ENCODE results near the gene GPR37L1.

GPR37L1 gene

DNA sequence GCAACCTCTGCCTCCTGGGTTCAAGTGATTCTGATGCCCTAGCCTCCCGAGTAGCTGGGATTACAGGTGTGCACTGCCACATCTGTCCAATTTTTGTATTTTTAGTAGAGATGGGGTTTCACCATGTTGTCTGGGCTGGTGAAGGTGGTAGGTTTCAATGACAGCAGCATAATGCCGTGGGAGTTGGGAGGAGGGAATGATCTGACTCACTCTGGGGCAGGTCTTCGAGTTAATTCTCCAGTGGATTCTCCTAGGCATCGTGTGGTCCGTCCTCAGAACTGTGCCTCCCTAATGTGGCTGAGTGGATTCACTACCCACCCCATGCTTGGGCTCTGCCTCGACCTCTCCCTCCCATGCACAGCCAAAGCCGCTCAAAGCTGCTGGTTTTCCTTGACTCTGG is 1.7 kb upstream of the GPR37L1 start:
- H3K79me2 ChIP-seq (ENCODE audit: insufficient read depth, low read depth) = no peaks in the 10 kb centered on the region
- H3K4me2 ChIP-seq = no peak overlapping the region
- H3K4me3 ChIP-seq (IDR thresholded peaks at IDR 0.05; ENCODE audit: insufficient read depth, low read depth, low read length) = no peak overlapping the region
- peaks cover 12% of the 10 kb centered on the region; the same call in 1 of the 2 replicates for H3K27me3 ChIP-seq (ENCODE audit: insufficient read depth, low read depth)
- H3K36me3 ChIP-seq (ENCODE audit: insufficient read depth) = no peaks in the 10 kb centered on the region
- no peak overlapping the region for H3K9ac ChIP-seq
- H3K27ac ChIP-seq = no peak overlapping the region
- no peak for TF ChIP-seq CTCF (conservative IDR thresholded peaks at IDR 0.05; ENCODE audit: low read depth, low read length)
- no peak overlapping the region for H2AFZ ChIP-seq (ENCODE audit: low read depth)
- H3K4me1 ChIP-seq (ENCODE audit: low read depth, poor library complexity, severe bottlenecking) = peaks cover 4% of the 10 kb centered on the region
- H4K20me1 ChIP-seq (ENCODE audit: insufficient read depth) = no peaks in the 10 kb centered on the region

DNA sequence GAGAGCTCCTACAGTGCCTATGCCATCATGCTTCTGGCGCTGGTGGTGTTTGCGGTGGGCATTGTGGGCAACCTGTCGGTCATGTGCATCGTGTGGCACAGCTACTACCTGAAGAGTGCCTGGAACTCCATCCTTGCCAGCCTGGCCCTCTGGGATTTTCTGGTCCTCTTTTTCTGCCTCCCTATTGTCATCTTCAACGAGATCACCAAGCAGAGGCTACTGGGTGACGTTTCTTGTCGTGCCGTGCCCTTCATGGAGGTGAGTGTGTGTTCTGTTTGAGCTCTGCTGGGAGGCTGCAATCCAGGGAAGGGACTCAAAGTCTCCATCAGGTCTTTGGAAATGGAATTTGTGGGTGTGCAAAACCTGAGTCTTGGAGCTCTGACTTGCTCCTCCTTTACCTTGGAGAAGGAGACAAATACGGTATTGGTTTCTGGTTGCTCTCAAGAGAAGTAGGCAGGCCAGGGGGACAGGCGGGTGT is 658 bp downstream of the GPR37L1 start:
- Histone ChIP-seq H2AFZ (ENCODE audit: low read depth) (no peak overlapping the region), H3K27ac (no peak overlapping the region), H3K79me2 (ENCODE audit: insufficient read depth, low read depth) (no peaks in the 10 kb centered on the region), H3K4me3 (IDR thresholded peaks at IDR 0.05; ENCODE audit: insufficient read depth, low read depth, low read length) (no peak overlapping the region), H3K27me3 (ENCODE audit: insufficient read depth, low read depth) (peaks cover 12% of the 10 kb centered on the region; the same call in 1 of the 2 replicates), H4K20me1 (ENCODE audit: insufficient read depth) (no peaks in the 10 kb centered on the region), H3K4me1 (ENCODE audit: low read depth, poor library complexity, severe bottlenecking) (peaks cover 4% of the 10 kb centered on the region), H3K9ac (no peak overlapping the region), H3K4me2 (no peak overlapping the region), H3K36me3 (ENCODE audit: insufficient read depth) (no peaks in the 10 kb centered on the region)
- TF ChIP-seq CTCF (conservative IDR thresholded peaks at IDR 0.05; ENCODE audit: low read depth, low read length) = no peak

DNA sequence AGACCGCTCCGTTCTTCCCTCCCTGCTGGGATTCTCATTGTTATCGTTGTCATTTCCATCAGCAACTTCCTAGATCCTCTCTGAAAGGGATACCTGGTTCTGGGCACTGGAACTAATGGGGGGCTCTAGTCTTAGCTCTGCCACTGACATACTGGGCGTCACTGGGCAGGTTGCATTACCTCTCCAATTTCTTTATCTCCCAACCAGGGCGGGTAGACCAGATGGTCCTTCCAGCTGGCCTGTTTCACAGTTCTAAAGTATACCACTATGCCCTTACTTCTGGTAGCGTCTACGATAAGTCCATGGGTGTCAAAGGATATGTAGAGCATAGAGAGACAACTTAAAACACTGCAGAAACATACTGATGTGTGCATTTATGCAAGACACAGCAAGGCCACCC is 1.4 kb downstream of the GPR37L1 start:
- H4K20me1 ChIP-seq (ENCODE audit: insufficient read depth) = no peaks in the 10 kb centered on the region
- no peaks in the 10 kb centered on the region for H3K36me3 ChIP-seq (ENCODE audit: insufficient read depth)
- peaks cover 12% of the 10 kb centered on the region for H3K27me3 ChIP-seq (ENCODE audit: insufficient read depth, low read depth)
- no peak overlapping the region for H3K9ac ChIP-seq
- TF ChIP-seq CTCF (conservative IDR thresholded peaks at IDR 0.05; ENCODE audit: low read depth, low read length) = no peak
- H3K79me2 ChIP-seq (ENCODE audit: insufficient read depth, low read depth) = no peaks in the 10 kb centered on the region
- no peaks in the 10 kb centered on the region for H3K4me1 ChIP-seq (ENCODE audit: low read depth, poor library complexity, severe bottlenecking)
- H2AFZ ChIP-seq (ENCODE audit: low read depth) = no peak overlapping the region
- no peak overlapping the region for H3K27ac ChIP-seq
- H3K4me3 ChIP-seq (IDR thresholded peaks at IDR 0.05; ENCODE audit: insufficient read depth, low read depth, low read length) = no peak overlapping the region
- no peak overlapping the region for H3K4me2 ChIP-seq

DNA sequence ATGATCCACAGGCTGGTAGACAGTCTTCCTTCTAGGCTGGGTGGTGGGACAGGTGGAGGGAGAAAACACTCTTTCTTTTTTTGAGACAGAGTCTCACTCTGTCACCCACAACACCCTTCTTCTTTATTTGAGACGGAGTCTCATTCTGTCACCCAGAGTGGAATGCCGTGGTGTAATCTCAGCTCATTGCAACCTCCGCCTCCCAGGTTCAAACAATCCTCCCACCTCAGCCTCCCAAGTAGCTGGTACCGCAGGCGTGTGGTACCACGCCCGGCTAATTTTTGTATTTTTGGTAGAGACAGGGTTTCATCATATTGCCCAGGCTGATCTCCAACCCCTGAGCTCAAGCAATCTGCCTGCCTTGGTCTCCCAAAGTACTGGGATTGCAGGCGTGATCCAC is 2.9 kb downstream of the GPR37L1 start:
- Histone ChIP-seq H4K20me1 (ENCODE audit: insufficient read depth) (no peaks in the 10 kb centered on the region), H3K4me1 (ENCODE audit: low read depth, poor library complexity, severe bottlenecking) (no peaks in the 10 kb centered on the region), H3K4me2 (no peak overlapping the region), H3K27ac (no peak overlapping the region), H3K36me3 (ENCODE audit: insufficient read depth) (no peaks in the 10 kb centered on the region), H2AFZ (ENCODE audit: low read depth) (no peak overlapping the region), H3K27me3 (ENCODE audit: insufficient read depth, low read depth) (peaks cover 12% of the 10 kb centered on the region), H3K4me3 (IDR thresholded peaks at IDR 0.05; ENCODE audit: insufficient read depth, low read depth, low read length) (no peak overlapping the region), H3K9ac (no peak overlapping the region), H3K79me2 (ENCODE audit: insufficient read depth, low read depth) (no peaks in the 10 kb centered on the region)
- TF ChIP-seq CTCF (conservative IDR thresholded peaks at IDR 0.05; ENCODE audit: low read depth, low read length) = no peak

All from KMS-11 (cell line).